ENCODE measurements around the gene OIT3. TPM values are rescaled to one million over a fixed set of nuclear protein-coding genes. Genes with fewer than 3 reads are reported as not detected.

Gene OIT3
- polyA plus RNA-seq, 1 donor from 2014 or later: not detected

- Histone ChIP-seq H3K79me2 (replicated peaks; ENCODE audit: insufficient read depth, low read length) (no peaks in the 10 kb centered on the region), H3K9ac (ENCODE audit: low read length) (no peak overlapping the region), H3K4me3 (ENCODE audit: low read length) (no peak overlapping the region), H3F3A (ENCODE audit: insufficient read depth, low read length, poor library complexity, severe bottlenecking) (no peaks in the 10 kb centered on the region), H3K27me3 (ENCODE audit: insufficient read depth, low read depth, low read length) (no peaks in the 10 kb centered on the region), H4K20me1 (ENCODE audit: insufficient read depth) (no peaks in the 10 kb centered on the region), H3K4me2 (ENCODE audit: low read length) (no peak overlapping the region), H3K36me3 (ENCODE audit: insufficient read depth, low read length) (no peaks in the 10 kb centered on the region), H3K9me3 (ENCODE audit: low read length) (no peaks in the 10 kb centered on the region), H2AFZ (ENCODE audit: low read depth, low read length) (no peak overlapping the region), H3K9me2 (ENCODE audit: insufficient read depth, low read length) (no peaks in the 10 kb centered on the region), H3K27ac (ENCODE audit: low read length) (no peak overlapping the region)
- TF ChIP-seq EZH2 (IDR thresholded peaks at IDR 0.05; ENCODE audit: borderline replicate concordance, insufficient read depth, low read length, poor library complexity, severe bottlenecking) (no peak), SMC3 (conservative IDR thresholded peaks at IDR 0.05; ENCODE audit: poor library complexity) (no peak), CTCF (IDR thresholded peaks at IDR 0.05; ENCODE audit: poor library complexity, severe bottlenecking) (no peak), RAD21 (conservative IDR thresholded peaks at IDR 0.05) (no peak), POLR2AphosphoS5 (IDR thresholded peaks at IDR 0.05) (no peak), TAF1 (IDR thresholded peaks at IDR 0.05; ENCODE audit: low read depth) (no peak), EP300 (conservative IDR thresholded peaks at IDR 0.05; ENCODE audit: poor library complexity, severe bottlenecking) (no peak), MXI1 (conservative IDR thresholded peaks at IDR 0.05; ENCODE audit: poor library complexity, severe bottlenecking) (no peak)
- TF ChIP-seq, protein P1, sequence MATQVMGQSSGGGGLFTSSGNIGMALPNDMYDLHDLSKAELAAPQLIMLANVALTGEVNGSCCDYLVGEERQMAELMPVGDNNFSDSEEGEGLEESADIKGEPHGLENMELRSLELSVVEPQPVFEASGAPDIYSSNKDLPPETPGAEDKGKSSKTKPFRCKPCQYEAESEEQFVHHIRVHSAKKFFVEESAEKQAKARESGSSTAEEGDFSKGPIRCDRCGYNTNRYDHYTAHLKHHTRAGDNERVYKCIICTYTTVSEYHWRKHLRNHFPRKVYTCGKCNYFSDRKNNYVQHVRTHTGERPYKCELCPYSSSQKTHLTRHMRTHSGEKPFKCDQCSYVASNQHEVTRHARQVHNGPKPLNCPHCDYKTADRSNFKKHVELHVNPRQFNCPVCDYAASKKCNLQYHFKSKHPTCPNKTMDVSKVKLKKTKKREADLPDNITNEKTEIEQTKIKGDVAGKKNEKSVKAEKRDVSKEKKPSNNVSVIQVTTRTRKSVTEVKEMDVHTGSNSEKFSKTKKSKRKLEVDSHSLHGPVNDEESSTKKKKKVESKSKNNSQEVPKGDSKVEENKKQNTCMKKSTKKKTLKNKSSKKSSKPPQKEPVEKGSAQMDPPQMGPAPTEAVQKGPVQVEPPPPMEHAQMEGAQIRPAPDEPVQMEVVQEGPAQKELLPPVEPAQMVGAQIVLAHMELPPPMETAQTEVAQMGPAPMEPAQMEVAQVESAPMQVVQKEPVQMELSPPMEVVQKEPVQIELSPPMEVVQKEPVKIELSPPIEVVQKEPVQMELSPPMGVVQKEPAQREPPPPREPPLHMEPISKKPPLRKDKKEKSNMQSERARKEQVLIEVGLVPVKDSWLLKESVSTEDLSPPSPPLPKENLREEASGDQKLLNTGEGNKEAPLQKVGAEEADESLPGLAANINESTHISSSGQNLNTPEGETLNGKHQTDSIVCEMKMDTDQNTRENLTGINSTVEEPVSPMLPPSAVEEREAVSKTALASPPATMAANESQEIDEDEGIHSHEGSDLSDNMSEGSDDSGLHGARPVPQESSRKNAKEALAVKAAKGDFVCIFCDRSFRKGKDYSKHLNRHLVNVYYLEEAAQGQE (IDR thresholded peaks at IDR 0.05; ENCODE audit: borderline replicate concordance): no peak
Measured at GRCh38 chr10:72954230-72954595, 60.7 kb downstream of the OIT3 start.

DNA sequence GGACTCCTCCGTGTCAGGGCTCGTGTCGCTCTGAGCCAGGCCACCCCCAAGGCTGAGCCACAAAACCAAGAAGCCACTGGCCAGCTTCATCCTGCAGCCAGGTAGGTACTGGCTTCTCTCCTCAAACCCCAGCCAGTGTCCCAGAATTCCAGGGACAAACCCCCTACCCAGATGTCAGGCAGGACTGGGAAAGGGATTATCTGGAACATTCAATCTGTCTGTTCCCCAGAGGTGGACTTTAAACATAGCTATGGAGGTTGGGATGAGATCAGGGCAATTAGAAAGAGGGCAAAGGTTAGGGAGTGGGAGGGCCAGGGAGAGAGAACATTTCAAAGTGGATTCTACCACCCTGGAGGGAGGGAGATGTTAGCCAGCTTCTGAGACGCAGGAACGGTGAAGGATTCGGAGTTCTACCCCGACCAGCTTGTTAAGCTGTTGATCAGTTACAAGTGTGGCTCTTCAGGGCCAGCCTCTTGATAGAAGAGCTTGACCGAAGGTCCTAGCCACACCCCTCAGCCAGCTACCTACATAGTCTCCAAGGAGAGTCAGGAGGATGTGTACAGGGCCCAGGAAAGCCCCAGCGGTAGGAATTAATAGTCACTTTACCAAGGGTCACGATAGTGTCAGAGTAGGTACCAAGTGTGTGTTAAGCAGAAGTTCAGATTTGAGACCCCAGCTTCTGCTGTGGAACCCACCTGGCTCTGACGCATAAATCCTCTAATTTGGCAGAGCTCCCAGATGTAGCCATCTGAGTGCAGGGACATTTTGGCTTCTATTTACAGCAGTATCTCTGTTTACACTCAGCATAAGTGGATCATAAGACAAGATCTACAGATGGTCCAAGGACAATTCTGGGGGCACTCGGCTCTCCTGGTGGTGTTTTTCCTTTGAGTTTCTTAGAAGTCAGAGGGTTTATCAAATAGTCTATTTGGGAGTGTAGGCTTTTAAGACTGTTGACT is 61.3 kb downstream of the OIT3 start, which contains the start of gene PLA2G12B:
TSS of gene PLA2G12B (minus strand) at position 211 of the 959 bp plus-strand sequence. CDS start at position 90, 121 bp downstream.
- Histone ChIP-seq H3K36me3 (ENCODE audit: insufficient read depth, low read length) (no peaks in the 10 kb centered on the region), H3K4me2 (ENCODE audit: low read length) (no peak within 1 kb of the TSS), H2AFZ (ENCODE audit: low read depth, low read length) (no peak within 1 kb of the TSS), H3K9me3 (ENCODE audit: low read length) (no peaks in the 10 kb centered on the region), H3F3A (ENCODE audit: insufficient read depth, low read length, poor library complexity, severe bottlenecking) (no peaks in the 10 kb centered on the region), H3K27ac (ENCODE audit: low read length) (no peak within 1 kb of the TSS), H3K79me2 (replicated peaks; ENCODE audit: insufficient read depth, low read length) (no peaks in the 10 kb centered on the region), H4K20me1 (ENCODE audit: insufficient read depth) (no peaks in the 10 kb centered on the region), H3K27me3 (ENCODE audit: insufficient read depth, low read depth, low read length) (no peaks in the 10 kb centered on the region), H3K4me3 (ENCODE audit: low read length) (no peak within 1 kb of the TSS), H3K9me2 (ENCODE audit: insufficient read depth, low read length) (no peaks in the 10 kb centered on the region), H3K9ac (ENCODE audit: low read length) (no peak within 1 kb of the TSS)
- TF ChIP-seq RAD21 (conservative IDR thresholded peaks at IDR 0.05) (no peak), SMC3 (conservative IDR thresholded peaks at IDR 0.05; ENCODE audit: poor library complexity) (no peak)
